ENCODE results near the gene BCR.

Gene BCR

GRCh38 chr22:23261900-23262450 is 81.7 kb downstream of the BCR start:
- H3K9ac ChIP-seq (ENCODE audit: low read length): no peak overlapping the region
- no peaks in the 10 kb centered on the region for H3F3A ChIP-seq (ENCODE audit: insufficient read depth)
- no peak overlapping the region for H3K27ac ChIP-seq (ENCODE audit: low read depth, low read length)
- H3K4me2 ChIP-seq (ENCODE audit: low read depth, low read length, poor library complexity, severe bottlenecking): no peak overlapping the region
- H3K27me3 ChIP-seq (ENCODE audit: low read length): no peaks in the 10 kb centered on the region
- no peaks in the 10 kb centered on the region for H3K79me2 ChIP-seq (ENCODE audit: insufficient read depth, low read length)
- no peaks in the 10 kb centered on the region for H3K36me3 ChIP-seq (ENCODE audit: low read length)
- no peaks in the 10 kb centered on the region for H3K9me3 ChIP-seq (ENCODE audit: insufficient read depth, low read length)
- H3K9me2 ChIP-seq (replicated peaks; ENCODE audit: insufficient read depth, low read length): no peaks in the 10 kb centered on the region
- no peak overlapping the region for H3K4me3 ChIP-seq (ENCODE audit: insufficient read depth, low read length, poor library complexity, severe bottlenecking)
- H4K20me1 ChIP-seq (ENCODE audit: low read depth, low read length): no peaks in the 10 kb centered on the region
- TF ChIP-seq CTCF (IDR thresholded peaks at IDR 0.05; ENCODE audit: insufficient read depth, low read length, poor library complexity, severe bottlenecking) (no peak), EZH2phosphoT487 (conservative IDR thresholded peaks at IDR 0.05; ENCODE audit: low read length) (no peak)
- no peak overlapping the region for H2AFZ ChIP-seq (ENCODE audit: low read depth, low read length, severe bottlenecking)

- H3K27me3 ChIP-seq (ENCODE audit: low read length): no peaks in the 10 kb centered on the region
- H3K4me3 ChIP-seq (ENCODE audit: insufficient read depth, low read length, poor library complexity, severe bottlenecking): no peak overlapping the region
- H3K4me2 ChIP-seq (ENCODE audit: low read depth, low read length, poor library complexity, severe bottlenecking): no peak overlapping the region
- no peaks in the 10 kb centered on the region for H4K20me1 ChIP-seq (ENCODE audit: low read depth, low read length)
- H3F3A ChIP-seq (ENCODE audit: insufficient read depth): no peaks in the 10 kb centered on the region
- H3K79me2 ChIP-seq (ENCODE audit: insufficient read depth, low read length): no peaks in the 10 kb centered on the region
- H3K9me3 ChIP-seq (ENCODE audit: insufficient read depth, low read length): no peaks in the 10 kb centered on the region
- TF ChIP-seq CTCF (IDR thresholded peaks at IDR 0.05; ENCODE audit: insufficient read depth, low read length, poor library complexity, severe bottlenecking) (no peak), EZH2phosphoT487 (conservative IDR thresholded peaks at IDR 0.05; ENCODE audit: low read length) (no peak)
- H3K36me3 ChIP-seq (ENCODE audit: low read length): no peaks in the 10 kb centered on the region
- H3K9me2 ChIP-seq (replicated peaks; ENCODE audit: insufficient read depth, low read length): no peaks in the 10 kb centered on the region
- no peak overlapping the region for H2AFZ ChIP-seq (ENCODE audit: low read depth, low read length, severe bottlenecking)
- H3K27ac ChIP-seq (ENCODE audit: low read depth, low read length): no peak overlapping the region
- no peak overlapping the region for H3K9ac ChIP-seq (ENCODE audit: low read length)
These were observed 82.4 kb downstream of the BCR start for GRCh38 chr22:23262518-23263332.

GRCh38 chr22:23263651-23264555 is 83.6 kb downstream of the BCR start:
- H3K27ac ChIP-seq (ENCODE audit: low read depth, low read length): no peak overlapping the region

More at GRCh38 chr22:23263651-23264555, 83.6 kb downstream of the BCR start:
- Histone ChIP-seq H3F3A (ENCODE audit: insufficient read depth) (no peaks in the 10 kb centered on the region), H3K9me2 (replicated peaks; ENCODE audit: insufficient read depth, low read length) (no peaks in the 10 kb centered on the region), H3K4me3 (ENCODE audit: insufficient read depth, low read length, poor library complexity, severe bottlenecking) (no peak overlapping the region), H3K9ac (ENCODE audit: low read length) (no peak overlapping the region), H4K20me1 (ENCODE audit: low read depth, low read length) (no peaks in the 10 kb centered on the region), H3K4me2 (ENCODE audit: low read depth, low read length, poor library complexity, severe bottlenecking) (no peak overlapping the region), H3K36me3 (ENCODE audit: low read length) (no peaks in the 10 kb centered on the region), H3K27me3 (ENCODE audit: low read length) (no peaks in the 10 kb centered on the region), H3K79me2 (ENCODE audit: insufficient read depth, low read length) (no peaks in the 10 kb centered on the region), H3K9me3 (ENCODE audit: insufficient read depth, low read length) (no peaks in the 10 kb centered on the region), H2AFZ (ENCODE audit: low read depth, low read length, severe bottlenecking) (no peak overlapping the region)
- TF ChIP-seq CTCF (IDR thresholded peaks at IDR 0.05; ENCODE audit: insufficient read depth, low read length, poor library complexity, severe bottlenecking): no peak
- TF ChIP-seq EZH2phosphoT487 (conservative IDR thresholded peaks at IDR 0.05; ENCODE audit: low read length): no peak
